Trophoblast cell (in vitro differentiated cells and primary cell): ENCODE measurements around the gene FANCF. TPM values are rescaled to one million over a fixed set of nuclear protein-coding genes. Genes with fewer than 3 reads are reported as not detected.

ENCODE experiments used
- DNase-seq, 2 donors: peaks; one replicate each; pipeline ENCODE4 v3.0.0-alpha.2; 2016
- H2AFZ ChIP-seq: 2 replicates; pipeline ENCODE4 v1.6.1; 2013; ENCODE audit warnings: low read length, moderate library complexity, mild to moderate bottlenecking; ENCODE audit not compliant: insufficient read depth, poor library complexity
- H2AK5ac ChIP-seq: 2 replicates; pipeline ENCODE4 v1.6.1; 2013; ENCODE audit warnings: mild to moderate bottlenecking, low read length
- H2BK120ac ChIP-seq: 2 replicates; pipeline ENCODE4 v1.6.1; 2013; ENCODE audit warnings: low read length, mild to moderate bottlenecking, moderate library complexity; ENCODE audit not compliant: insufficient read depth, poor library complexity
- H2BK12ac ChIP-seq: 2 replicates; pipeline ENCODE4 v1.6.1; 2013; ENCODE audit warnings: mild to moderate bottlenecking, low read length, moderate library complexity
- H2BK5ac ChIP-seq: 2 replicates; pipeline ENCODE4 v1.6.1; 2013; ENCODE audit warnings: low read length, low read depth, moderate library complexity, mild to moderate bottlenecking; ENCODE audit not compliant: poor library complexity
- H3K14ac ChIP-seq: 2 replicates; pipeline ENCODE4 v1.6.1; 2013; ENCODE audit warnings: mild to moderate bottlenecking, low read length
- H3K18ac ChIP-seq: 2 replicates; pipeline ENCODE4 v1.6.1; 2013; ENCODE audit warnings: mild to moderate bottlenecking, low read length
- H3K23ac ChIP-seq: 2 replicates; pipeline ENCODE4 v1.6.1; 2013; ENCODE audit warnings: low read length
- H3K27ac ChIP-seq: 2 replicates; pipeline ENCODE4 v1.5.1; 2013; ENCODE audit warnings: low read depth, mild to moderate bottlenecking, inconsistent platforms, low read length, moderate library complexity
- H3K27me3 ChIP-seq: 2 replicates; pipeline ENCODE4 v1.6.1; 2013; ENCODE audit warnings: inconsistent platforms, mild to moderate bottlenecking, low read length, moderate library complexity; ENCODE audit not compliant: insufficient read depth
- H3K36me3 ChIP-seq, 2 experiments: 1 replicate in 1 of 2; 2 replicates in 1 of 2; pipeline ENCODE4 v1.6.1; 2013; ENCODE audit warnings: low read length in 2 of 2, mild to moderate bottlenecking in 2 of 2, moderate library complexity in 1 of 2; ENCODE audit not compliant: insufficient read depth in 2 of 2, control insufficient read depth in 1 of 2
- H3K4ac ChIP-seq: 2 replicates; pipeline ENCODE4 v1.6.1; 2013; ENCODE audit warnings: low read depth, mild to moderate bottlenecking, low read length, moderate library complexity
- H3K4me1 ChIP-seq, 2 experiments: 1 replicate in 1 of 2; 2 replicates in 1 of 2; pipeline ENCODE4 v1.6.1; 2013; ENCODE audit warnings: low read length in 2 of 2, mild to moderate bottlenecking in 2 of 2, moderate library complexity in 1 of 2; ENCODE audit not compliant: insufficient read depth in 2 of 2, control insufficient read depth in 1 of 2
- H3K4me2 ChIP-seq: 2 replicates; pipeline ENCODE4 v1.6.1; 2013; ENCODE audit warnings: inconsistent platforms, mild to moderate bottlenecking, low read length, moderate library complexity
- H3K4me3 ChIP-seq: 2 replicates; pipeline ENCODE4 v1.5.1; 2013; ENCODE audit warnings: mild to moderate bottlenecking, low read depth, low read length, inconsistent platforms
- H3K79me1 ChIP-seq: one replicate; pipeline ENCODE4 v1.6.1; 2013; ENCODE audit warnings: low read length
- H3K79me2 ChIP-seq: 2 replicates; pipeline ENCODE4 v1.6.1; 2013; ENCODE audit warnings: low read length, mild to moderate bottlenecking; ENCODE audit not compliant: control insufficient read depth, insufficient read depth, poor library complexity
- H3K9ac ChIP-seq: 2 replicates; pipeline ENCODE4 v1.6.1; 2013; ENCODE audit warnings: mild to moderate bottlenecking, low read length
- H3K9me3 ChIP-seq: 2 replicates; pipeline ENCODE4 v1.6.1; 2013; ENCODE audit warnings: low read depth, mild to moderate bottlenecking, control low read depth, inconsistent platforms, low read length; ENCODE audit not compliant: insufficient read depth
- H4K12ac ChIP-seq: 2 replicates; pipeline ENCODE4 v1.6.1; 2013; ENCODE audit warnings: low read depth, mild to moderate bottlenecking, low read length, moderate library complexity
- H4K8ac ChIP-seq: 2 replicates; pipeline ENCODE4 v1.6.1; 2013; ENCODE audit warnings: low read depth, mild to moderate bottlenecking, low read length, moderate library complexity
- H4K91ac ChIP-seq: one replicate; pipeline ENCODE4 v1.6.1; 2013; ENCODE audit warnings: low read depth, mild to moderate bottlenecking, low read length, moderate library complexity
- WGBS: extraction: QIAGEN DNeasy Blood & Tissue Kit; methylation state at CpG from one replicate; pipeline ENCODE4 v1.1.7; 2013; ENCODE audit warnings: missing lambda C conversion rate; ENCODE audit not compliant: insufficient read length, insufficient coverage; ENCODE audit errors: extremely low coverage; 5-methylcytosine and 5-hydroxymethylcytosine counted together
- polyA plus RNA-seq: library from polyadenylated mRNA; stranded (reverse); fragments of 200-250 nt; gene quantifications from 2 replicates; pipeline ENCODE4 v1.2.3, GENCODE V29; 2013

The FANCF gene
- 7.3 and 7.4 TPM in 2 replicates for polyA plus RNA-seq

- peak; percentile 97 to 100 for DNase-seq
- no CpG with 5 or more reads among the region's 55 CpGs for WGBS
- Histone ChIP-seq H2BK5ac (peak within 1 kb of the TSS; percentile 67), H3K4me3 (peak within 1 kb of the TSS; percentile 97), H3K9ac (peak within 1 kb of the TSS; percentile 87), H2AK5ac (no peak within 1 kb of the TSS), H3K4me1 (no peaks in the 10 kb centered on the region), H2BK12ac (no peak within 1 kb of the TSS), H3K79me2 (peaks cover 2% of the 10 kb centered on the region), H4K91ac (peak within 1 kb of the TSS; percentile 75), H3K4me2 (peak within 1 kb of the TSS; percentile 90), H2BK120ac (peak within 1 kb of the TSS; percentile 80), H3K9me3 (no peaks in the 10 kb centered on the region), H3K36me3 (no peaks in the 10 kb centered on the region), H3K79me1 (peaks cover 11% of the 10 kb centered on the region), H3K4ac (peak within 1 kb of the TSS; percentile 73), H3K23ac (no peak within 1 kb of the TSS), H3K27me3 (no peaks in the 10 kb centered on the region), H3K27ac (peak within 1 kb of the TSS; percentile 78), H4K12ac (peak within 1 kb of the TSS; percentile 85), H3K14ac (peak within 1 kb of the TSS; percentile 87), H3K18ac (peak within 1 kb of the TSS; percentile 96), H4K8ac (peak within 1 kb of the TSS; percentile 97), H2AFZ (peak within 1 kb of the TSS; percentile 90)
Observed at GRCh38 chr11:22625448-22626287, at the start of gene FANCF. Gene FANCF (minus strand): TSS chr11:22625823. CDS start chr11:22625810, 13 bp downstream.

GRCh38 chr11:22674470-22675439 is 49.1 kb upstream of the FANCF start:
- Histone ChIP-seq H2AFZ (no peak overlapping the region), H3K14ac (no peak overlapping the region), H3K4me2 (no peak overlapping the region), H3K4me1 (no peaks in the 10 kb centered on the region), H3K79me2 (no peaks in the 10 kb centered on the region), H3K18ac (no peak overlapping the region), H4K12ac (no peak overlapping the region), H3K9me3 (no peaks in the 10 kb centered on the region), H3K36me3 (no peaks in the 10 kb centered on the region), H3K23ac (no peak overlapping the region), H4K91ac (no peak overlapping the region), H2BK120ac (no peak overlapping the region), H2BK12ac (no peak overlapping the region), H3K4ac (no peak overlapping the region), H4K8ac (no peak overlapping the region), H2BK5ac (no peak overlapping the region), H2AK5ac (no peak overlapping the region), H3K79me1 (no peaks in the 10 kb centered on the region), H3K27ac (no peak overlapping the region), H3K9ac (no peak overlapping the region), H3K4me3 (no peak overlapping the region), H3K27me3 (no peaks in the 10 kb centered on the region)
- peak in 1 of 2 donors; percentile 48 for DNase-seq
- WGBS: no CpG with 5 or more reads among the region's 4 CpGs

- Histone ChIP-seq H3K4me1 (peaks cover 4% of the 10 kb centered on the region in 2 experiments), H2AFZ (no peak overlapping the region), H3K23ac (no peak overlapping the region), H3K36me3 (no peaks in the 10 kb centered on the region), H4K91ac (no peak overlapping the region), H3K9ac (no peak overlapping the region), H3K4ac (no peak overlapping the region), H3K27ac (no peak overlapping the region), H3K79me1 (no peaks in the 10 kb centered on the region), H3K4me3 (no peak overlapping the region), H3K18ac (no peak overlapping the region), H3K9me3 (no peaks in the 10 kb centered on the region), H3K4me2 (no peak overlapping the region), H2BK120ac (no peak overlapping the region), H4K12ac (no peak overlapping the region), H2AK5ac (no peak overlapping the region), H3K79me2 (no peaks in the 10 kb centered on the region), H4K8ac (no peak overlapping the region), H3K27me3 (no peaks in the 10 kb centered on the region), H2BK5ac (no peak overlapping the region), H2BK12ac (no peak overlapping the region), H3K14ac (no peak overlapping the region)
- DNase-seq: no peak
- WGBS: no CpG with 5 or more reads among the region's 2 CpGs
Observed at GRCh38 chr11:22671751-22672150, 46.1 kb upstream of the FANCF start.

GRCh38 chr11:22670830-22671229 is 45.2 kb upstream of the FANCF start:
- H4K8ac ChIP-seq: no peak overlapping the region
- H2BK12ac ChIP-seq: no peak overlapping the region
- H3K23ac ChIP-seq: no peak overlapping the region
- no CpG with 5 or more reads among the region's 1 CpG for WGBS
- H3K79me1 ChIP-seq: no peaks in the 10 kb centered on the region
- no peak overlapping the region for H2BK5ac ChIP-seq
- no peaks in the 10 kb centered on the region for H3K27me3 ChIP-seq
- no peak overlapping the region for H3K27ac ChIP-seq
- H3K9ac ChIP-seq: no peak overlapping the region
- no peak overlapping the region for H4K91ac ChIP-seq
- no peak overlapping the region for H3K18ac ChIP-seq
- no peak overlapping the region for H3K4ac ChIP-seq
- DNase-seq: peak in 1 of 2 donors; percentile 59
- H2BK120ac ChIP-seq: no peak overlapping the region
- H3K4me1 ChIP-seq: peaks cover 4 to 7% of the 10 kb centered on the region in 2 experiments
- no peaks in the 10 kb centered on the region for H3K36me3 ChIP-seq
- H2AFZ ChIP-seq: no peak overlapping the region
- H3K4me2 ChIP-seq: no peak overlapping the region
- no peak overlapping the region for H4K12ac ChIP-seq
- H3K79me2 ChIP-seq: no peaks in the 10 kb centered on the region
- no peak overlapping the region for H3K4me3 ChIP-seq
- no peak overlapping the region for H2AK5ac ChIP-seq
- no peaks in the 10 kb centered on the region for H3K9me3 ChIP-seq
- H3K14ac ChIP-seq: no peak overlapping the region
